Osteoblast (primary cell): ENCODE data around the gene FAM114A1. TPM values are rescaled to one million over a fixed set of nuclear protein-coding genes. Genes with fewer than 3 reads are reported as not detected.

Source experiments
- DNase-seq: peaks from one replicate; pipeline ENCODE4 v3.0.0; 2011; ENCODE audit warnings: low spot score, mixed read lengths; ENCODE audit not compliant: insufficient read length; ENCODE audit errors: missing footprints
- H2AFZ ChIP-seq: 2 replicates; pipeline ENCODE4 v1.6.0; 2011; ENCODE audit warnings: mild to moderate bottlenecking, low read length
- H3K27ac ChIP-seq: 2 replicates; pipeline ENCODE4 v1.5.1; 2011; ENCODE audit warnings: mild to moderate bottlenecking, low read depth, low read length, moderate library complexity
- H3K27me3 ChIP-seq: 2 replicates; pipeline ENCODE4 v1.6.0; 2012; ENCODE audit warnings: mild to moderate bottlenecking, control low read depth, inconsistent platforms, low read length, moderate library complexity; ENCODE audit not compliant: insufficient read depth
- H3K36me3 ChIP-seq: 2 replicates; pipeline ENCODE4 v1.5.1; 2011; ENCODE audit warnings: mild to moderate bottlenecking, low read length, control low read depth, moderate library complexity; ENCODE audit not compliant: insufficient read depth
- H3K4me1 ChIP-seq: 2 replicates; pipeline ENCODE4 v1.5.1; 2011; ENCODE audit warnings: mild to moderate bottlenecking, low read length, control low read depth, moderate library complexity; ENCODE audit not compliant: insufficient read depth
- H3K4me2 ChIP-seq: 2 replicates; pipeline ENCODE4 v1.6.0; 2011; ENCODE audit warnings: mild to moderate bottlenecking, low read length; ENCODE audit not compliant: insufficient read depth
- H3K4me3 ChIP-seq: fragments of 200-600 bp; sonication (generic); 3 replicates; pipeline ENCODE4 v1.5.1; 2012; ENCODE audit warnings: mild to moderate bottlenecking, low read length, inconsistent platforms; ENCODE audit not compliant: insufficient read depth
- H3K79me2 ChIP-seq: 2 replicates; pipeline ENCODE4 v1.6.0; 2012; ENCODE audit warnings: mild to moderate bottlenecking, low read length, control low read depth, inconsistent platforms; ENCODE audit not compliant: insufficient read depth
- H3K9me3 ChIP-seq: 2 replicates; pipeline ENCODE4 v1.5.1; 2011; ENCODE audit warnings: low read depth, low read length, control low read depth
- H4K20me1 ChIP-seq: 2 replicates; pipeline ENCODE4 v1.6.0; 2012; ENCODE audit warnings: mild to moderate bottlenecking, low read length, control low read depth; ENCODE audit not compliant: insufficient read depth
- total RNA-seq: library from RNA; depleted of rRNA; stranded (reverse); fragments of >200 nt; gene quantifications from 2 replicates; pipeline ENCODE4 v1.2.3, GENCODE V29; 2012
- TF ChIP-seq, protein P1 (sequence below): IDR thresholded peaks from 2 replicates; pipeline ENCODE4 v1.5.1; 2011; ENCODE audit warnings: mild to moderate bottlenecking, low read depth, low read length, moderate library complexity; ENCODE audit errors: extremely low read depth

The FAM114A1 gene
- total RNA-seq, 1 donor = 392 TPM

DNA sequence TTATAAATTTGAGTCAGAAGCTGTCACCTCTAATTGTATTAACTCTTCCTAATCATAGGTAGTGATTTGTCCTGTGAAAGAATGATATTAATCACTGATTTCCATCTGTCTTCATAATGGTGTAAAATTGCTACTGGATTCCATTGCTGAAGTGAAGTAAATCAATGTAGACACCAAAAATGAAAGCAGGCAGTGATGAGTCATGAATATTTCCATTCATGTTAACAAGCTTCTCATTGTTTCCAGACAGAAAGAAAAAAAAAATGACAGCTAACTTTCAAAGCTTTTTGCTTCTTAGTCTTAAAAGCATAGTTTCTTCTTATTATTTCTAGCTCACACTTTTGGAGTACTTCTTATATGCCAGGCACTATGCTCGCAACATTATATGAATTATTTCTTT lies 21.5 kb downstream of the FAM114A1 start:
- Histone ChIP-seq H2AFZ (no peak overlapping the region), H3K27ac (peak overlapping the region; percentile 89), H3K4me1 (peaks cover 32% of the 10 kb centered on the region), H3K9me3 (no peaks in the 10 kb centered on the region), H3K27me3 (no peaks in the 10 kb centered on the region), H3K79me2 (peaks cover 54% of the 10 kb centered on the region), H3K4me3 (no peak overlapping the region), H3K36me3 (peaks cover 62% of the 10 kb centered on the region), H4K20me1 (peaks cover 24% of the 10 kb centered on the region), H3K4me2 (peak overlapping the region; percentile 53)
- TF ChIP-seq, protein P1, sequence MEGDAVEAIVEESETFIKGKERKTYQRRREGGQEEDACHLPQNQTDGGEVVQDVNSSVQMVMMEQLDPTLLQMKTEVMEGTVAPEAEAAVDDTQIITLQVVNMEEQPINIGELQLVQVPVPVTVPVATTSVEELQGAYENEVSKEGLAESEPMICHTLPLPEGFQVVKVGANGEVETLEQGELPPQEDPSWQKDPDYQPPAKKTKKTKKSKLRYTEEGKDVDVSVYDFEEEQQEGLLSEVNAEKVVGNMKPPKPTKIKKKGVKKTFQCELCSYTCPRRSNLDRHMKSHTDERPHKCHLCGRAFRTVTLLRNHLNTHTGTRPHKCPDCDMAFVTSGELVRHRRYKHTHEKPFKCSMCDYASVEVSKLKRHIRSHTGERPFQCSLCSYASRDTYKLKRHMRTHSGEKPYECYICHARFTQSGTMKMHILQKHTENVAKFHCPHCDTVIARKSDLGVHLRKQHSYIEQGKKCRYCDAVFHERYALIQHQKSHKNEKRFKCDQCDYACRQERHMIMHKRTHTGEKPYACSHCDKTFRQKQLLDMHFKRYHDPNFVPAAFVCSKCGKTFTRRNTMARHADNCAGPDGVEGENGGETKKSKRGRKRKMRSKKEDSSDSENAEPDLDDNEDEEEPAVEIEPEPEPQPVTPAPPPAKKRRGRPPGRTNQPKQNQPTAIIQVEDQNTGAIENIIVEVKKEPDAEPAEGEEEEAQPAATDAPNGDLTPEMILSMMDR = no peak
- peak; percentile 80 for DNase-seq

DNA sequence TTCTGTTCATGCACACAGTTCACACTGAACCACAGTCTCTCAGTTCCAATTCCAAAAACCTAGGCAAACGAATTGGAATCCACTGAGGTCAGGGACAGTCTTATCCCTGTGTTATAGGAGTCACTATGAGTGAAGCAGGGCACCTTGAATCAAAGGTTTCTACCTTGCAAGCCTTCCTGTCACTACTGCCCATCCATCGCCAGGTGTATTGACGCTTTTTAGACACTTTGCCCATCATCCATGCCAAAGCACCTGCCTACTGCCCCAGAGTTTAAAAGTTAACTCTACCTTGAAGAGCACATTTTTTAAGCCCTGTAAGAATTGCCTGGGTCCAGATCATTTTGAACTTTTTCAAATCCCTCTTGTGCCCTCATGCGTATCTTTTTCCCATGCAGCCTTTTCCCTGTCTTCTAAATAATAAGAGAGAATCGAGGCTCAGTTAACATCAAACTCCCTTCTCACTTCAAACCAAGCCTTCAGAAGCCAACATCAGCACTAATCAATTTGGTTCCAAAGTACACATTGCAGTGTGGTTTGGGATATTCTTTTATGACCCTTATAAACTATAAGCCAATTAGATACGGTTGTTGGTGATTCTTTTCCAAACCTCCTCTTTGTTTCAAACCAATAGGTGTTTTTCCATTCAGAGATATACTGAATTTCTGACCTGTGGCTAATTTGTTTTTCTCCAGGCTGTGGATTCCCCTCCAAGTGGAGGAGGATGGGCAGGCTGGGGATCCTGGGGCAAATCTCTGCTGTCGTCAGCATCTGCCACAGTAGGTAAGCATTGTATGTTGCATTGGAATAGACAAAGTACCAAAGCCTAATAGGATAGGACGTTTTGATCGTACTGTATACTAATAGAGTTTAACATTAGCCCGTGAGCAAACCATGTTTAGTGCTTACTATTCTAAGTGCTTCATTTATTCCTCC lies 23.7 kb downstream of the FAM114A1 start:
- peaks cover 70% of the 10 kb centered on the region for H3K36me3 ChIP-seq
- peaks cover 33% of the 10 kb centered on the region for H3K4me1 ChIP-seq
- H3K27me3 ChIP-seq = no peaks in the 10 kb centered on the region
- TF ChIP-seq, protein P1 = no peak
- peaks cover 32% of the 10 kb centered on the region for H4K20me1 ChIP-seq
- H3K79me2 ChIP-seq = peaks cover 56% of the 10 kb centered on the region
- no peak overlapping the region for H2AFZ ChIP-seq
- H3K4me3 ChIP-seq = no peak overlapping the region
- no peaks in the 10 kb centered on the region for H3K9me3 ChIP-seq
- no peak for DNase-seq
- peak overlapping the region; percentile 89 for H3K27ac ChIP-seq
- H3K4me2 ChIP-seq = no peak overlapping the region

DNA sequence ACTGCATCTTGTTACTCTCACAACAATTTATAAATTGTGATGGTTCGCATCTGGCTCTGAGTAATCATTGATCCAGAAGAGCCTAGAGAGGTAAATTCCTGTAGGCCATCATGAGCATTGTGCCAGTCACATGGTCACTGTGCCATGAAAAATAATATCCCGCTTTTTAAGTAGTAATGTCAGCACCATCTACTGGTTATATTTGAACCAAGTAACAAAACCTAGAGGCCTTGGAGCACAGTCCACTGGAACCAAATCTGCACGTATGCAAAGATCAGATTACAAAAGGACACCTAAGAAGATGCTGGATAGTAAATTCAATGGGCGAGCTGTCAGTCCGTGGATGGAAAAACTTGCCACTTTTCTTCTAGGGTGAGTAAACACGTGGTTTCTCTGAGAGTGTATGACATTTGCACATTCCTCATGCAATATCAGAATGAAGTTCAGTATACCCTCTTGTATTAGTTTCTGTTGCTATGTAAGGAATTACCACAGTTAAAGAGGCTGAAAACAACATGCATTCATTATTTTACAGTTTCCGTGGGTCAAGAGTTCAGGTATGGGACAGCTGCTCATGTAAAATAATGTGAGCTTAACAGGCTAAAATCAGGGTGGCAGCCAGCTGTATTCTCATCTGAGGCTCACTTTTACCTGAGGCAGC lies 26.8 kb downstream of the FAM114A1 start:
- Histone ChIP-seq H2AFZ (no peak overlapping the region), H3K27ac (no peak overlapping the region), H3K79me2 (peaks cover 61% of the 10 kb centered on the region), H3K4me3 (no peak overlapping the region), H3K27me3 (no peaks in the 10 kb centered on the region), H4K20me1 (peaks cover 34% of the 10 kb centered on the region), H3K4me2 (no peak overlapping the region), H3K9me3 (no peaks in the 10 kb centered on the region), H3K36me3 (peaks cover 83% of the 10 kb centered on the region), H3K4me1 (peaks cover 28% of the 10 kb centered on the region)
- TF ChIP-seq, protein P1 = no peak
- no peak for DNase-seq

DNA sequence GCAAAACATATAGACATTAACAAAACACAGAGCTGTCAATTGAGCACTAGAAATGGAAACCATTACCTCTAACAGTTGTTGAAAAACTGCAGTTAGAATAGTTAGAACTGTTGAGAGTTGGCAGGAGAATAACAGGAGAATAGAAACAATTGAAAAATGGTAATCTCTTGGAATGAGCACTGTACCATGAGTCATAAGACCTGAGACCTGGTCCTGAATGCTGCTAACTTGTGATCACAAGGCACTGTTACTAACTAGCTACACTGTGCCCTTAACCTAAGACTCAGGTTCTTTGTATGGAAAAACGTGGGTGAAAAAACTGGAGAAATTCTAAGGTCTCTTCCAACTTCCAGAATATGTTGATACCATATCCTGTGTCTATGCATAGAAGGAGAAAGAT lies 29.3 kb downstream of the FAM114A1 start:
- no peak overlapping the region for H3K4me3 ChIP-seq
- H3K27me3 ChIP-seq = no peaks in the 10 kb centered on the region
- TF ChIP-seq, protein P1 = no peak
- H3K4me2 ChIP-seq = no peak overlapping the region
- peak overlapping the region; percentile 1 for H3K27ac ChIP-seq
- H3K9me3 ChIP-seq = no peaks in the 10 kb centered on the region
- H4K20me1 ChIP-seq = peaks cover 30% of the 10 kb centered on the region
- no peak overlapping the region for H2AFZ ChIP-seq
- H3K36me3 ChIP-seq = peaks cover 75% of the 10 kb centered on the region
- peaks cover 7% of the 10 kb centered on the region for H3K4me1 ChIP-seq
- H3K79me2 ChIP-seq = peaks cover 55% of the 10 kb centered on the region
- DNase-seq = no peak
